Colonic mucosa (tissue), 4 donors: Measurements from ENCODE around the gene TREML2. TPM values are rescaled to one million over a fixed set of nuclear protein-coding genes. Genes with fewer than 3 reads are reported as not detected.

Experiments used
- DNase-seq: peaks from one replicate; pipeline ENCODE4 v3.0.0-alpha.2; 2020
- H3K27ac ChIP-seq: fragments of 200-600 bp; one replicate; pipeline ENCODE4 v1.8.0; 2021
- H3K27me3 ChIP-seq: fragments of 200-600 bp; one replicate; pipeline ENCODE4 v1.8.0; 2021
- H3K36me3 ChIP-seq: fragments of 200-600 bp; one replicate; pipeline ENCODE4 v1.8.0; 2021
- H3K4me1 ChIP-seq: fragments of 200-600 bp; one replicate; pipeline ENCODE4 v1.8.0; 2021; ENCODE audit warnings: mild to moderate bottlenecking
- H3K4me3 ChIP-seq: fragments of 200-600 bp; one replicate; pipeline ENCODE4 v1.8.0; 2021
- H3K9ac ChIP-seq, 2 donors: one replicate each; pipeline ENCODE4 v1.7.0; 2013; ENCODE audit warnings: control low read depth in 2 of 2, low read depth in 2 of 2, low read length in 2 of 2
- H3K9me3 ChIP-seq: fragments of 200-600 bp; one replicate; pipeline ENCODE4 v1.8.0; 2021
- intact Hi-C: fragments of 100-400 bp; cut with DNase I; formaldehyde crosslinking; loops from one replicate; pipeline ENCODE4 v1.14.1; 2022
- total RNA-seq, 2 donors: library from RNA; stranded (reverse); fragmentation: NEBNext Ultra II Directional in 1 of 2; extraction: Animal tissue kit (Norgen Biotek cat#: 25700) in 1 of 2; gene quantifications; one replicate each; pipeline ENCODE4 v1.2.1, GENCODE V29; 2021
- TF ChIP-seq, protein P1 (sequence below): fragments of 200-600 bp; IDR thresholded peaks from one replicate; pipeline ENCODE4 v1.8.0; 2022; ENCODE audit warnings: antibody characterized with exemption, mild to moderate bottlenecking
- donor health status: healthy.
- donor health status: DM: no; HTN: no; CAD: no.
- donor health status: DM: no; HTN: no; CAD: no.

Gene TREML2
- total RNA-seq, 2 donors from 2014 or later = 0.11 TPM; not detected in 1

GRCh38 chr6:41157323-41157722, 43.6 kb downstream of the TREML2 start:
- TF ChIP-seq, protein P1, sequence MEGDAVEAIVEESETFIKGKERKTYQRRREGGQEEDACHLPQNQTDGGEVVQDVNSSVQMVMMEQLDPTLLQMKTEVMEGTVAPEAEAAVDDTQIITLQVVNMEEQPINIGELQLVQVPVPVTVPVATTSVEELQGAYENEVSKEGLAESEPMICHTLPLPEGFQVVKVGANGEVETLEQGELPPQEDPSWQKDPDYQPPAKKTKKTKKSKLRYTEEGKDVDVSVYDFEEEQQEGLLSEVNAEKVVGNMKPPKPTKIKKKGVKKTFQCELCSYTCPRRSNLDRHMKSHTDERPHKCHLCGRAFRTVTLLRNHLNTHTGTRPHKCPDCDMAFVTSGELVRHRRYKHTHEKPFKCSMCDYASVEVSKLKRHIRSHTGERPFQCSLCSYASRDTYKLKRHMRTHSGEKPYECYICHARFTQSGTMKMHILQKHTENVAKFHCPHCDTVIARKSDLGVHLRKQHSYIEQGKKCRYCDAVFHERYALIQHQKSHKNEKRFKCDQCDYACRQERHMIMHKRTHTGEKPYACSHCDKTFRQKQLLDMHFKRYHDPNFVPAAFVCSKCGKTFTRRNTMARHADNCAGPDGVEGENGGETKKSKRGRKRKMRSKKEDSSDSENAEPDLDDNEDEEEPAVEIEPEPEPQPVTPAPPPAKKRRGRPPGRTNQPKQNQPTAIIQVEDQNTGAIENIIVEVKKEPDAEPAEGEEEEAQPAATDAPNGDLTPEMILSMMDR = no peak
- intact Hi-C loops = no loop called here
- Histone ChIP-seq H3K27ac (no peak overlapping the region), H3K27me3 (no peaks in the 10 kb centered on the region), H3K9ac (no peak overlapping the region), H3K36me3 (no peaks in the 10 kb centered on the region), H3K4me1 (no peaks in the 10 kb centered on the region), H3K4me3 (no peak overlapping the region), H3K9me3 (no peaks in the 10 kb centered on the region)
- no peak for DNase-seq

DNA sequence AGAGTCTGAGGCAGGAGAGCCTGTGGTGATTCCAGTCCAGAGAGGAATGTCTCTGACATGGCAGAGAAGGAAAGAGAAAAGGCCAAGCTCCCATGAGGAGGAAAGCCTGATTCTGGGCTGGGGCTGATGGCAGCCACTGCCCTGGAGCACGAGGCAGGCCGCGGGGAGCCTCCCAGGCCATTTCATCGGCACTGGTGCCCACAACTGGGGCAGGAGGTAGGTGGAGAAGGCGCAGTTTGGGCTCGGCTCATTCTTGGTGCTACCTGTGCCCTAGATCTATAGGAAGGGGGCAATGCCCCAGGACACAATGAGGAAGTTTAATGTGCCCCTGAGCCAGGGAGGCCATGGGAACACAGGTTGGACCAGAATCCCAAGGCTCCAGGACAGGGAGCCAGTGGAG, 44.2 kb downstream of the TREML2 start:
- Histone ChIP-seq H3K4me1 (no peaks in the 10 kb centered on the region), H3K36me3 (no peaks in the 10 kb centered on the region), H3K9me3 (no peaks in the 10 kb centered on the region), H3K4me3 (no peak overlapping the region), H3K27me3 (no peaks in the 10 kb centered on the region), H3K27ac (no peak overlapping the region), H3K9ac (no peak overlapping the region)
- DNase-seq = no peak
- intact Hi-C loops = no loop called here
- TF ChIP-seq, protein P1 = no peak

GRCh38 chr6:41156001-41156400, 44.9 kb downstream of the TREML2 start:
- Histone ChIP-seq H3K9ac (no peak overlapping the region), H3K4me1 (no peaks in the 10 kb centered on the region), H3K27me3 (no peaks in the 10 kb centered on the region), H3K36me3 (no peaks in the 10 kb centered on the region), H3K4me3 (no peak overlapping the region), H3K9me3 (no peaks in the 10 kb centered on the region), H3K27ac (no peak overlapping the region)
- no peak for DNase-seq
- TF ChIP-seq, protein P1 = no peak
- intact Hi-C loops = no loop called here

- Histone ChIP-seq H3K9ac (no peak overlapping the region), H3K36me3 (no peaks in the 10 kb centered on the region), H3K4me3 (no peak overlapping the region), H3K4me1 (no peaks in the 10 kb centered on the region), H3K9me3 (no peaks in the 10 kb centered on the region), H3K27ac (no peak overlapping the region), H3K27me3 (no peaks in the 10 kb centered on the region)
- intact Hi-C loops = no loop called here
- TF ChIP-seq, protein P1 = no peak
- no peak for DNase-seq
These were observed 45.7 kb downstream of the TREML2 start for GRCh38 chr6:41155132-41155805.

DNA sequence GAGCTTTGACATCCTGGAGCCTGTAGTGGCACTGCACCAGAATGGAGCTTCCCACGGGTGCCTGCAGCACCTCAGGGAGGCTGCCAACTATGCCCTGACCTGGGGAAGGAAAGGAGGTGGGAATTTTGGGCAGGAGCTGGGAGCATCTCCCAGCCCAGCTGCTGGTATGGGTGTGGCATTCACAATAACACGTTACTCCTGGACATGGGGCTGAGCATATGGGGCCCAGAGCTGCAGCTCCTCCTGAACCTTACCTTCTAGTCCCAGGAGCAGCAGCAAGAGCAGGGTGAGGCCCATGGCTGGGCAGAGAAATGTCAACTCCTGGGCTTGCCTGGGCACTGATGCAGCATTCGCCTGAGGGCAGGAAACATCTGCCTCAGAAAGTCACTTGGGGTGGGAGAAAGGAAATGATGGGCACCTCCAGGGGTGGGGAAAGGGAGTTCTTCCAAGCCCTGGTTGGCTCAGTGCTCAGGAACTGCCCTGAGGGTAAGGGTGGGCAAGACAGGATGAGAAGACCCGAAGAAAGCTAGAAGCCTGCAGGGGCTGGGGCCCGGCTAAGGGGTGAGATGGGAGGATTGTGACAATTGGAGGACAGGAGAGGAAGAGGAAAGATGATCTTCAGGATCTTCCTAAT, 46.8 kb downstream of the TREML2 start, which contains the start of gene TREML1:
Gene TREML1, minus strand, starts transcription at position 356 of the 634 bp plus-strand sequence. Its CDS starts 59 bp downstream, at position 297.
- Histone ChIP-seq H3K27ac (no peak within 1 kb of the TSS), H3K9me3 (no peaks in the 10 kb centered on the region), H3K36me3 (no peaks in the 10 kb centered on the region), H3K27me3 (no peaks in the 10 kb centered on the region), H3K4me3 (no peak within 1 kb of the TSS), H3K9ac (no peak within 1 kb of the TSS), H3K4me1 (no peaks in the 10 kb centered on the region)
- TF ChIP-seq, protein P1 = no peak
- intact Hi-C loops = no loop called here
- no peak for DNase-seq
